SIG-M5 treated with dmso at 0.1 percent for 504 hours (cell line): ENCODE results near the gene BCAT1.

Source experiments
- DNase-seq: peaks from one replicate; lab custom pipeline; 2025; ENCODE audit not compliant: unreplicated experiment; lab: John Stamatoyannopoulos, UW

The BCAT1 gene

DNA sequence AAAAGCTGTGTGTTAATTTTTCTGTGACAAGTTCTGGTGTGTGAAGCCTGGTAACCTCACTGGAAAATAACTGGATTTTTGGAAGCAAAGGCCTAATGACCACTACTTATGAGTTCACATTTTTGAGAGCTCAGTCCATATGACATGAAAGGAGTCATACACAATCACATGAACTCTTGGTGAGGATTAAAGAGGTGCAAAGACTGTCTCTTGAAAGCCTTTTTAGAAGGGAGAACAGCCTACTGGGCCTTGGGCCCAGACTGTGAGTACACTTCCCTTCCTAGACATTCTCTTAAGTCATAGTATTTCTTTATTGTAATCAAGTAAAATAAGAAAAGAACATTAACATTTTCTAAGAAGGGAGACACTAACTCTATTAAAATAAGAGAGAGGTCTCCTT lies 176.1 kb downstream of the BCAT1 start:
- DNase-seq, result no peak

GRCh38 chr12:24770821-24771220 lies 178.1 kb downstream of the BCAT1 start:
- no peak for DNase-seq

- DNase-seq, result no peak
Measured at GRCh38 chr12:24770334-24770733, 178.6 kb downstream of the BCAT1 start.

DNA sequence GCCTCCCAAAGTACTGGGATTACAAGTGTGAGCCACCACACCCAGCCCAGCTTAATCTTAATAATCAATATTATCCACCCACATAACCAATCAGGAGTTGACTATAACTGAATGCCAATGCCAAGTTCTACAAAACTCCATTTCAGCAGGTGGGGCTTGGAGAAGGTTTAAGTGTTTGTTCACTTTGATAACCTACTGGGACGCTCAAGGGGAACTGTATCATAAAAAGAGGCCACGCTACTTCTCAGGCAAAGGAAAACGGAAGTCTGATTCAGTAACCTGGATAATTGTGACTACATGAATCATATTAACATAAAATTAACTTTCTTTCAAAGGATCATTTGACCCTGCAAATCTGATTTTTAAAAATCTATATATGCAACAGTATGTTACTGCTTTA lies 179.2 kb downstream of the BCAT1 start:
- no peak for DNase-seq

- no peak for DNase-seq
Measured at GRCh38 chr12:24768415-24768814, 180.5 kb downstream of the BCAT1 start.

GRCh38 chr12:24767016-24767415 lies 181.9 kb downstream of the BCAT1 start:
- DNase-seq, result no peak

GRCh38 chr12:24764712-24765111 lies 184.2 kb downstream of the BCAT1 start:
- no peak for DNase-seq

- DNase-seq, result no peak
Measured at GRCh38 chr12:24760606-24761378, 188.1 kb downstream of the BCAT1 start.

- no peak for DNase-seq
Measured at GRCh38 chr12:24760162-24760561, 188.7 kb downstream of the BCAT1 start.
